Measurements from ENCODE around the gene HOXA11.
A peak's percentile ranks its signal among the peaks of the same experiment; 100 is the strongest.

HOXA11 gene

DNA sequence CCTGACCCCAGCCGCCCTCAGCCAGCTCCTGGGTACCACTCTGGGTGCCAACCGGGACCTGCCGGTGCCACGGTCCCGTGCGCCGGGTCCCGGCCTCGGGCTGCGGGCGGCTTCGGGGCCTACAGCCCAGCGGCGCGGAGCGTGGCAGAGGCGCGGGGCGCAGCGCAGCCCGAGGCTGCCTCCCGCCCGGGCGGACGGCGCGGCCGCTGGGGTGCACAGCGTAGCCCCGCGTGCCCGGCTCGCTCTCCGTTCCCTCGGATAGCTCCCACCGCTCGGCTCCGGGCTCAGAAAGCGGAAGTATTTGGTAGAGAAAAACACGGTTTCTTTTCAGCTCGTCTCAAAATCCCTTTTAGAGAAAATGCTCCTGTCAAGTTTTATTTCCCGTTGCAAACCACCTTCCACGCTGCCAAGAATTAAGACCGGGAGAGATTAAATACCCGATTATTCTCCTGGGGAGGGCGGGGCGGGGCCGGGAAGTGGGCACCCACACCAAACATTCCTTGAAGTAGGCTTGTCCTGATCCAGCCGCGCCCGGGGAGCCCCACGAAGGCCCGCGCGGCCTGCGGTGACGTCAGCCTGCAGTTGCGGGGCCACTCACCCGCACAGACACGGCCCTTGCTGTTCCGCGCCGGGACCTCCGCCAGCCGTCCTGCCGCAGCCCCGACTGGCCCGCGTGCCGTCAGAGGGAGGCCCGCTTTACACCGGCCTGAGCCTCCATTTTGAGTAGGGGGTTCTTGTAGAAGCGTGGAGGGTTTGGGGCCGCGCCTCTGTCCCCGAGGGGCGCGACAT, 7.7 kb upstream of the HOXA11 start:
- DNase-seq (ENCODE audit: low read depth): no peak

- no peak for DNase-seq (ENCODE audit: low read depth)
Observed at GRCh38 chr7:27191833-27192545, 7.0 kb upstream of the HOXA11 start.

GRCh38 chr7:27191161-27191731, 6.2 kb upstream of the HOXA11 start:
- DNase-seq (ENCODE audit: low read depth): no peak

- DNase-seq (ENCODE audit: low read depth): no peak
Observed at GRCh38 chr7:27189997-27190748, 5.1 kb upstream of the HOXA11 start.

DNA sequence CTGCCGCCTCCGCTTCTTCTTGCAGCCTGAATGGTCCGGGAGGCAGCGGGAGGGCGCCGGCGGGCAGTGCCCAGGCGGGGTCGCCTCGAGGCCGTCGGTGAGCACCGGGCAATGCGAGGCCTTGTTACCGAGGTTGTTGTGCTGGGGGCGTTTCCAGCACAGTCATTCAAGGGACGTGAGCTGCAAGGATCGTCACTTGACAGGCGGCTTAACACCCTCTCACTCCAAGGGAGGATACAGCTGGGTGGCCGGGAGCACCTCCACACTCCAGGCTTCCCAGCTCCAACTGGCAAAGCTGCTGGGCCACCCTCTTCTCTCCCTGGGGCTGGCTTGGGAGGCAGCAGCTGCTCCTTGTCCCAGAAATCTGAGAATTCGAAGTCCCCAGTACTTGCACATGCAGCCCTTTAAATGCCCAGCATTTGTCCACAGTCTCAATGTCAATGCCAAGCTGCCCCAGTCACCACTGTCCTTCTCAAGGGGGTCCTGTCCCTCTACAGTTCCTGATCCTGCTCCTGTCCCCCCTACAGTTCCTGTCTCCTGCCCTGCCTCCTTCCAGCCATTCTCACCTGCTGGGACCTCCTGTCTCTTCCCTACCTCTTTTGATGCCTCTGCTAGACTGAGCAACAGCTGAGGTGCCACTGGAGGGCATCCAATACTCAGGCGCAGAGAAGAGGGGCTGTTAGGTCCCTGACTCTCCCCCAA, 4.4 kb upstream of the HOXA11 start:
- no peak for DNase-seq (ENCODE audit: low read depth)

- peak; percentile 28 for DNase-seq (ENCODE audit: low read depth)
Observed at GRCh38 chr7:27188386-27189294, 3.6 kb upstream of the HOXA11 start.

GRCh38 chr7:27187475-27188385, 2.7 kb upstream of the HOXA11 start:
- DNase-seq (ENCODE audit: low read depth): no peak

DNA sequence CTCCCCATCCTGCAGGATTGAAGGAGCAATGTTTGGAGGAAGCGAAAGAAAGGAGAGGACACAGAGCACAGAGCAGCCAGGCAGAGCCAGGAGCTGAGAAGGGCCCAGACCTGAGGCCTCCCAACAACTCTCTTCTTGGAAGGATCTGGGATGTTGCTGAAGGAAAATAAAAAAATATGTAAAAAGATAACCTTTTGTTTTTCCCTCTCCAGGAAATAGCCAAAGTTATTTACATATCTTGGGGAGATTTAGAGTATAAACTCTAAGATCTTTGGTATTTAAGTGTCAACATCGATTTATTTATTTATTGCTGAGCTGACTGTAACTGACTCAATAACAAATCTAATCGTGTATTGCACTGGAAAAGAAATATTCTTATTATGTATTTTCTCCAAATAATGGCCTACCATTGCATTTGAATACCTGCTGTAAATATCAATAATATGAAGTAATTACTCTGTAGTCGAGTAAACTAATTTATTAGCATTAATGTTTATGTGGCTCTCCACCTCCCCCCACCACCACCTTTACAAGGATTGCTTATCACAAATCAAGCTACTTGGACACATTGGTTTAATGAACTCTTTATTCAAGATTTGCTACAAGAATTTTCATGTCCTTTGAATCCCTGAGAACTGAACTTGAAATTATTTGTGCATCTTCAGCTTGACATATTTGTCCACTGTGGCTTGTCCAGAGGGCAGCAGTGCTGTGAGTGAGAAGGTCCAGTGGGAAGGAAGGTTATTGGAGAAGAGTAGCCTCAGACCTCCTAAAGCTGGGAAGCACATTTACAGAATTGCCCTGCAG, 1.8 kb upstream of the HOXA11 start:
- no peak for DNase-seq (ENCODE audit: low read depth)

- DNase-seq (ENCODE audit: low read depth): no peak
Observed at GRCh38 chr7:27185854-27186667, 1.0 kb upstream of the HOXA11 start.

- DNase-seq (ENCODE audit: low read depth): no peak
Observed at GRCh38 chr7:27184337-27185012, 557 bp downstream of the HOXA11 start.

GRCh38 chr7:27183682-27184336, 1.2 kb downstream of the HOXA11 start:
- DNase-seq (ENCODE audit: low read depth): no peak

GRCh38 chr7:27182861-27183681, 2.0 kb downstream of the HOXA11 start:
- no peak for DNase-seq (ENCODE audit: low read depth)

DNA sequence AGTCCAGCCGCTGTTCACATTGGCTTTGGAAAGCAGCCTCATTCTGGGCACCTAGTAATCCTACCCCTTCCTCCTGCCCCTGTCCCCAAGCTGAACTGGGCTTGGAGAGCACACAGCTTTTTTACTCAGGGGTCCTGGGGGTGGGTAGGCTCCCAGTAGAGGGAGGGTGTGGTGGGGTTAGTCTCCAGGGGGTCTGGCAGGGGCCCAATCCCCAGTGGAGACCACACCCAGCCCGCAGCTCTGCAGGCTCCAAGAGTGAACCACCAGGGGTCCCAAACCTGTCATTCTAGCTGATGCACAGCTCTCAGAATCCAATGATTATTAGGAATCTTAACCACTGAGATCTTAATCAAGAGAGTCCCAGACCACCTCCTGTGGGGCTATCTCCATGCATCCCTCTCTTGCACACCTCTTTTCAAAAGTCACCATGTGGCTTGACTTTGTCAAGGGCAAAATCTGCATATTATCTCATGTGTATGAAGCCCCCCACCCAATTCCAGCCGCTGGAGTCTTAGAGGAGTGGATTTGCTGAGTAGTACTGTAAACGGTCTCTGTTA, 2.7 kb downstream of the HOXA11 start:
- DNase-seq (ENCODE audit: low read depth): no peak

DNA sequence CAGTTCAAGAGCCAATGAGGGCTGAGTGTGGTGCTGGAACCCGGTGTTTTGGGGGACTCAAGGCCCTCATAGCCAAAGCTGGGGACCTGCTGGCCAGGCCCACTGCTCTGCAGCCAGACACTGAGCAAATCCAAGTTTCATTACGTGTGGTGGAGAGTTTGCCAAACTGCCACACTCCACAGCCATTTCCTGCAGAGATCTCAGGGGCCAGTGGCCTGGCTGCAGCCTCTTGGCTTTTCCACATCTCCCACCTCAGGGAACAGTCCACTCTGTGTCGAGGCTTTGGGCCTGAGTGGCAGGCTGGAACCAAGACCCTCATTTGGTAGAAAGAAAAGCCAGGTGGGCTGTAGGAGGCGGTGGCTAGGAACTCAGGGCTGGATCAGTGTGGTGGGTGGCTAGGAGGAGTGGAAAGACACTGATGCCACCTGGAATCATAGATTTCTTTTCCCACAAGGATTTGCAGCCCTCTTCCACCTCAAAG, 3.2 kb downstream of the HOXA11 start:
- no peak for DNase-seq (ENCODE audit: low read depth)
